ENCODE data around the gene ARHGAP30. TPM values are rescaled to one million over a fixed set of nuclear protein-coding genes. Genes with fewer than 3 reads are reported as not detected.

ARHGAP30 gene
- total RNA-seq, 1 donor from 2014 or later: 14.5 TPM

- Histone ChIP-seq H3K27ac (peak overlapping the region; percentile 77), H3K36me3 (no peaks in the 10 kb centered on the region), H3K9me3 (no peaks in the 10 kb centered on the region), H3K4me1 (no peaks in the 10 kb centered on the region), H3K27me3 (no peaks in the 10 kb centered on the region), H3K4me3 (peak overlapping the region in 1 of 2 donors; percentile 41)
- no peak for TF ChIP-seq POLR2AphosphoS5 (IDR thresholded peaks at IDR 0.05; ENCODE audit: insufficient read depth in 1 of 2, low read depth in 1 of 2)
- no peak for TF ChIP-seq CTCF (IDR thresholded peaks at IDR 0.05)
- intact Hi-C loops (cut with DNase I): no loop called here
- DNase-seq (ENCODE audit: extremely low spot score in 2 of 2): no peak
Measured at GRCh38 chr1:161086457-161086856, 16.8 kb upstream of the ARHGAP30 start.

GRCh38 chr1:161085165-161085564 lies 15.5 kb upstream of the ARHGAP30 start:
- no peak for TF ChIP-seq POLR2AphosphoS5 (IDR thresholded peaks at IDR 0.05; ENCODE audit: insufficient read depth in 1 of 2, low read depth in 1 of 2)
- no peak for TF ChIP-seq POLR2A (IDR thresholded peaks at IDR 0.05)
- TF ChIP-seq CTCF (IDR thresholded peaks at IDR 0.05): no peak
- peak overlapping the region; percentile 77 for H3K27ac ChIP-seq
- H3K4me1 ChIP-seq: no peaks in the 10 kb centered on the region
- no peaks in the 10 kb centered on the region for H3K36me3 ChIP-seq
- DNase-seq (ENCODE audit: extremely low spot score in 2 of 2): no peak
- H3K9me3 ChIP-seq: no peaks in the 10 kb centered on the region
- no peaks in the 10 kb centered on the region for H3K27me3 ChIP-seq
- peak overlapping the region in 1 of 2 donors; percentile 41 for H3K4me3 ChIP-seq
- intact Hi-C loops (cut with DNase I): no loop called here

- Histone ChIP-seq H3K9me3 (no peaks in the 10 kb centered on the region), H3K27ac (peak overlapping the region; percentile 77), H3K4me1 (no peaks in the 10 kb centered on the region), H3K36me3 (no peaks in the 10 kb centered on the region), H3K4me3 (peak overlapping the region in 1 of 2 donors; percentile 41), H3K27me3 (no peaks in the 10 kb centered on the region)
- TF ChIP-seq CTCF (IDR thresholded peaks at IDR 0.05) (no peak), POLR2A (IDR thresholded peaks at IDR 0.05) (no peak), POLR2AphosphoS5 (IDR thresholded peaks at IDR 0.05; ENCODE audit: insufficient read depth in 1 of 2, low read depth in 1 of 2) (no peak)
- no peak for DNase-seq (ENCODE audit: extremely low spot score in 2 of 2)
- intact Hi-C loops (cut with DNase I): no loop called here
Measured at GRCh38 chr1:161084597-161084988, 14.9 kb upstream of the ARHGAP30 start.

GRCh38 chr1:161083748-161084596 lies 14.3 kb upstream of the ARHGAP30 start:
- no peaks in the 10 kb centered on the region for H3K27me3 ChIP-seq
- no peaks in the 10 kb centered on the region for H3K36me3 ChIP-seq
- intact Hi-C loops (cut with DNase I): no loop called here
- DNase-seq (ENCODE audit: extremely low spot score in 2 of 2): no peak
- H3K27ac ChIP-seq: peak overlapping the region; percentile 77
- H3K4me3 ChIP-seq: peak overlapping the region in 1 of 2 donors; percentile 41
- no peaks in the 10 kb centered on the region for H3K4me1 ChIP-seq
- H3K9me3 ChIP-seq: no peaks in the 10 kb centered on the region
- TF ChIP-seq CTCF (IDR thresholded peaks at IDR 0.05) (no peak), POLR2AphosphoS5 (IDR thresholded peaks at IDR 0.05; ENCODE audit: insufficient read depth in 1 of 2, low read depth in 1 of 2) (peak in 1 of 2 donors; percentile 3), POLR2A (IDR thresholded peaks at IDR 0.05) (no peak)

Measured in vagina (tissue), 2 donors.